HCT116 (cell line): ENCODE data around the gene RSRC1. TPM values are rescaled to one million over a fixed set of nuclear protein-coding genes. Genes with fewer than 3 reads are reported as not detected.

Source experiments
- ATAC-seq: fragments of 200-7000 bp; cut with Tn5 transposase; 2 replicates; pipeline ENCODE4 v1.9.1; 2020; ENCODE audit warnings: mild to moderate bottlenecking, moderate library complexity
- BruUV-seq: library from RNA; stranded (reverse); fragments of 400-500 nt; replicated peaks from 2 replicates; lab custom pipeline; 2021; lab: Mats Ljungman, UMichigan
- CTCF ChIA-PET: fragments of 300-600 bp; sonication (Branson Sonifier 250); formaldehyde crosslinking; loops from one replicate; lab custom pipeline; 2021; ENCODE audit warnings: antibody characterized with exemption; lab: Charles Lee
- POLR2A ChIA-PET: fragments of 300-600, 350-600 bp; sonication (Branson Sonifier 250); formaldehyde crosslinking; loops from one replicate; lab custom pipeline; 2021; ENCODE audit warnings: antibody characterized with exemption; lab: Charles Lee
- RAD21 ChIA-PET, 2 experiments: fragments of 300-600 bp; sonication (Branson Sonifier 250); formaldehyde crosslinking; loops; one replicate each; lab custom pipeline; 2023; ENCODE audit warnings: low total read pairs in 2 of 2; ENCODE audit not compliant: uncharacterized antibody in 2 of 2, unreplicated experiment in 2 of 2, low non-redundant PET in 1 of 2; lab: Charles Lee
- DNase-seq: peaks from one replicate; pipeline ENCODE4 v3.0.0-alpha.2; 2010; ENCODE audit warnings: low read depth, low spot score
- H2AFZ ChIP-seq: fragments of 200-600 bp; shearing (Covaris generic), sonication (generic); 2 replicates; pipeline ENCODE4 v1.6.1; 2017; ENCODE audit warnings: low read depth, mixed run types, mixed read lengths, antibody characterized with exemption, low read length; ENCODE audit not compliant: poor library complexity, severe bottlenecking
- H3K27ac ChIP-seq: 2 replicates; pipeline ENCODE4 v1.5.1; 2012; ENCODE audit warnings: low read depth, low read length
- H3K27me3 ChIP-seq: fragments of 200-600 bp; sonication (generic); 2 replicates; pipeline ENCODE4 v1.6.1; 2016; ENCODE audit warnings: mixed run types, low read length, mixed read lengths; ENCODE audit not compliant: insufficient read depth
- H3K36me3 ChIP-seq, 2 experiments: fragments of 200-500 bp in 1 of 2; fragments of 200-600 bp in 1 of 2; sonication (Bioruptor generic) in 1 of 2; sonication (generic) in 1 of 2; 2 replicates each; pipeline versions ENCODE4 v1.5.1 to v1.6.1; 2014 to 2016; ENCODE audit warnings: low read length in 2 of 2, inconsistent platforms in 1 of 2, mixed read lengths in 1 of 2, mixed run types in 1 of 2; ENCODE audit not compliant: insufficient read depth in 2 of 2, control insufficient read depth in 1 of 2
- H3K4me1 ChIP-seq, 2 experiments: fragments of 200-600 bp in 1 of 2; sonication (generic) in 1 of 2; 2 replicates each; pipeline versions ENCODE4 v1.5.1 to v1.6.1; 2012 to 2017; ENCODE audit warnings: low read length in 2 of 2, inconsistent platforms in 1 of 2, mild to moderate bottlenecking in 1 of 2, mixed read lengths in 1 of 2, mixed run types in 1 of 2, moderate library complexity in 1 of 2; ENCODE audit not compliant: insufficient read depth in 2 of 2, control insufficient read depth in 1 of 2
- H3K4me2 ChIP-seq: fragments of 200-600 bp; sonication (generic); 2 replicates; pipeline ENCODE4 v1.6.1; 2017; ENCODE audit warnings: mixed run types, low read length, mixed read lengths
- H3K4me3 ChIP-seq, 2 experiments: fragments of 200-600 bp in 1 of 2; sonication (generic) in 1 of 2; replicated peaks in 1 of 2; 2 replicates each; pipeline ENCODE4 v1.5.1; 2011 to 2016; ENCODE audit warnings: low read length in 2 of 2, control low read depth in 1 of 2, low read depth in 1 of 2, mild to moderate bottlenecking in 1 of 2, mixed read lengths in 1 of 2, mixed run types in 1 of 2
- H3K79me2 ChIP-seq: fragments of 200-600 bp; sonication (generic); 2 replicates; pipeline ENCODE4 v1.6.1; 2017; ENCODE audit warnings: mild to moderate bottlenecking, mixed run types, low read length, moderate library complexity, mixed read lengths; ENCODE audit not compliant: insufficient read depth
- H3K9ac ChIP-seq: fragments of 200-600 bp; sonication (generic); 2 replicates; pipeline ENCODE4 v1.6.1; 2016; ENCODE audit warnings: low read length, mixed read lengths
- H3K9me2 ChIP-seq: fragments of 200-600 bp; sonication (generic), shearing (Covaris generic); 2 replicates; pipeline ENCODE4 v1.6.1; 2017; ENCODE audit warnings: mixed run types, mild to moderate bottlenecking, moderate library complexity; ENCODE audit not compliant: insufficient read depth
- H3K9me3 ChIP-seq, 2 experiments: fragments of 200-500 bp in 1 of 2; fragments of 200-600 bp in 1 of 2; sonication (Bioruptor generic) in 1 of 2; sonication (generic) in 1 of 2; 2 replicates each; pipeline ENCODE4 v1.6.1; 2014 to 2017; ENCODE audit warnings: low read length in 2 of 2, mixed read lengths in 2 of 2, inconsistent platforms in 1 of 2, low read depth in 1 of 2, mild to moderate bottlenecking in 1 of 2, mixed run types in 1 of 2, moderate library complexity in 1 of 2; ENCODE audit not compliant: control insufficient read depth in 1 of 2, insufficient read depth in 1 of 2
- H4K20me1 ChIP-seq: fragments of 200-600 bp; sonication (generic), shearing (Covaris generic); 2 replicates; pipeline ENCODE4 v1.6.1; 2017; ENCODE audit warnings: mixed run types, mild to moderate bottlenecking, moderate library complexity; ENCODE audit not compliant: insufficient read depth
- CBX3 ChIP-seq: IDR thresholded peaks from 2 replicates; pipeline ENCODE4 v1.6.1; 2012; ENCODE audit warnings: low read depth
- CEBPB ChIP-seq: IDR thresholded peaks from 2 replicates; pipeline ENCODE4 v1.6.1; 2012; ENCODE audit warnings: low read depth
- EGR1 ChIP-seq: IDR thresholded peaks from 2 replicates; pipeline ENCODE4 v1.6.1; 2012; ENCODE audit warnings: low read depth
- EZH2 ChIP-seq: fragments of 200-600 bp; sonication (generic); IDR thresholded peaks from 2 replicates; pipeline ENCODE4 v1.6.1; 2017; ENCODE audit warnings: antibody characterized with exemption, mixed run types
- EZH2phosphoT487 ChIP-seq: fragments of 200-600 bp; IDR thresholded peaks from 2 replicates; pipeline ENCODE4 v1.6.1; 2018; ENCODE audit warnings: antibody characterized with exemption, borderline replicate concordance
- RAD21 ChIP-seq: IDR thresholded peaks from 2 replicates; pipeline ENCODE4 v1.6.1; 2012; ENCODE audit warnings: low read depth, mild to moderate bottlenecking
- SIN3A ChIP-seq: IDR thresholded peaks from 2 replicates; pipeline ENCODE4 v1.6.1; 2012; ENCODE audit warnings: low read depth
- SP1 ChIP-seq: IDR thresholded peaks from 2 replicates; pipeline ENCODE4 v1.6.1; 2012; ENCODE audit warnings: low read depth
- YY1 ChIP-seq: IDR thresholded peaks from 2 replicates; pipeline ENCODE4 v1.6.1; 2011; ENCODE audit warnings: low read length, low read depth, moderate library complexity, mild to moderate bottlenecking; ENCODE audit not compliant: insufficient replicate concordance; ENCODE audit errors: extremely low read depth
- intact Hi-C: fragments of 100-400 bp; cut with micrococcal nuclease; formaldehyde crosslinking; loops from 2 replicates; pipeline ENCODE4 v1.10.0; 2022
- total RNA-seq: library from RNA; stranded (reverse); gene quantifications from one replicate; pipeline ENCODE4 v1.2.1, GENCODE V29; 2021; ENCODE audit not compliant: unreplicated experiment
- TF ChIP-seq, protein P1 (sequence below), 3 experiments: fragments of 200-600 bp in 1 of 3; sonication (generic) in 1 of 3; IDR thresholded peaks in 2 of 3; conservative IDR thresholded peaks in 1 of 3; 2 replicates each; pipeline ENCODE4 v1.5.1; 2012 to 2017; ENCODE audit warnings: low read depth in 2 of 3, low read length in 2 of 3, antibody characterized with exemption in 1 of 3, borderline replicate concordance in 1 of 3, control low read depth in 1 of 3, mild to moderate bottlenecking in 1 of 3, mixed read lengths in 1 of 3, mixed run types in 1 of 3, moderate library complexity in 1 of 3; ENCODE audit not compliant: insufficient read depth in 1 of 3

RSRC1 gene
- total RNA-seq, 1 experiment from 2014 or later: 37.1 TPM

DNA sequence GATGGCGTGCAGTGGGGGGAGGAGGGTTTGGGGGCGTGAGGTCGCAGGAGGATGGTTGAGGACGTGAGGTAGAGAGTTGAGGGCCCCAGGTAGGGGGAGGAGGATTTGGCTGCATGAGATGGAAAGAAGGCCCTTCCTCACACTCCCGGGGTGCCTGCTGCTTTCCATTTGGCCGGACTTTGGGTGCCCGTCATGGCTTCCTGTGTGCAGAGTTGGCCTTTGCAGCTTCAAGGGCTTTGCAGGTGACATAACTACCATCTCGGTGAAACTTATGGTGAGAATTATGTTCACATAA, 462.8 kb downstream of the RSRC1 start:
- RAD21 ChIA-PET: no interaction called here
- POLR2A ChIA-PET: no interaction called here
- Histone ChIP-seq H3K9ac (no peak overlapping the region), H3K79me2 (peaks cover 5% of the 10 kb centered on the region), H3K9me3 (no peaks in the 10 kb centered on the region), H3K4me3 (no peak overlapping the region), H3K36me3 (no peaks in the 10 kb centered on the region), H2AFZ (no peak overlapping the region), H3K27me3 (no peaks in the 10 kb centered on the region), H3K27ac (no peak overlapping the region), H4K20me1 (no peaks in the 10 kb centered on the region), H3K9me2 (no peaks in the 10 kb centered on the region), H3K4me1 (peaks cover 0 to 24% of the 10 kb centered on the region in 2 experiments; a peak in 2 of 4 replicates), H3K4me2 (no peak overlapping the region)
- no TSS peak for BruUV-seq
- DNase-seq (no peak), ATAC-seq (no peak)
- CTCF ChIA-PET: no interaction called here
- intact Hi-C loops: no loop called here
- TF ChIP-seq EZH2phosphoT487 (no peak), YY1 (no peak), EGR1 (no peak), EZH2 (no peak), SP1 (no peak), RAD21 (no peak), CBX3 (no peak)
- TF ChIP-seq, protein P1, sequence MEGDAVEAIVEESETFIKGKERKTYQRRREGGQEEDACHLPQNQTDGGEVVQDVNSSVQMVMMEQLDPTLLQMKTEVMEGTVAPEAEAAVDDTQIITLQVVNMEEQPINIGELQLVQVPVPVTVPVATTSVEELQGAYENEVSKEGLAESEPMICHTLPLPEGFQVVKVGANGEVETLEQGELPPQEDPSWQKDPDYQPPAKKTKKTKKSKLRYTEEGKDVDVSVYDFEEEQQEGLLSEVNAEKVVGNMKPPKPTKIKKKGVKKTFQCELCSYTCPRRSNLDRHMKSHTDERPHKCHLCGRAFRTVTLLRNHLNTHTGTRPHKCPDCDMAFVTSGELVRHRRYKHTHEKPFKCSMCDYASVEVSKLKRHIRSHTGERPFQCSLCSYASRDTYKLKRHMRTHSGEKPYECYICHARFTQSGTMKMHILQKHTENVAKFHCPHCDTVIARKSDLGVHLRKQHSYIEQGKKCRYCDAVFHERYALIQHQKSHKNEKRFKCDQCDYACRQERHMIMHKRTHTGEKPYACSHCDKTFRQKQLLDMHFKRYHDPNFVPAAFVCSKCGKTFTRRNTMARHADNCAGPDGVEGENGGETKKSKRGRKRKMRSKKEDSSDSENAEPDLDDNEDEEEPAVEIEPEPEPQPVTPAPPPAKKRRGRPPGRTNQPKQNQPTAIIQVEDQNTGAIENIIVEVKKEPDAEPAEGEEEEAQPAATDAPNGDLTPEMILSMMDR (IDR thresholded peaks at IDR 0.05 in 2 of 3, conservative IDR thresholded peaks at IDR 0.05 in 1 of 3; ENCODE audit: borderline replicate concordance in 1 of 3, insufficient read depth in 1 of 3, low read depth in 2 of 3, low read length in 2 of 3): no peak

DNA sequence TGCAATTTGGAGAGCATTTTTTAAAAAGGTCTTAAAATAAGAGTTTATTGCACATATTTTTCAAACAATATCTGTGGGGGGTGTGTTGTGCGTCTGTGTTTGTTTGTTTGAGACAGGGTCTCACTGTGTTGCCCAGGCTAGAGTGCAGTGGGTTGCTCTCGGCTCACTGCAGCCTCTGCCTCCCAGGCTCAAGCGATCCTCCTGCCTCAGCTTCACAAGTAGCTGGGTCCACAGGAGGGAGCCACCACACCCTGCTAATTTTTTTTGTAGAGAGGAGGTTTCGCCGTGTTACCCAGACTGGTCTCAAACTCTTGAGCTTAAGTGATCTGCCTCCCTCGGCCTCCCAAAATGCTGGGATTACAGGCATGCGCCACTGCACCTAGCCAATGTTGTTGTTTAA, 463.8 kb downstream of the RSRC1 start:
- no peaks in the 10 kb centered on the region for H3K9me2 ChIP-seq
- H3K4me1 ChIP-seq: peaks cover 0 to 24% of the 10 kb centered on the region in 2 experiments; a peak in 2 of 4 replicates
- no peak for DNase-seq
- ChIA-PET RAD21 (no interaction called here), CTCF (no interaction called here), POLR2A (no interaction called here)
- TF ChIP-seq SIN3A (no peak), EGR1 (no peak), RAD21 (peak; percentile 27; the same call in 1 of the 2 replicates), CBX3 (no peak), CEBPB (no peak), SP1 (no peak)
- TF ChIP-seq, protein P1 (IDR thresholded peaks at IDR 0.05 in 2 of 3, conservative IDR thresholded peaks at IDR 0.05 in 1 of 3; ENCODE audit: borderline replicate concordance in 1 of 3, insufficient read depth in 1 of 3, low read depth in 2 of 3, low read length in 2 of 3): peak in 2 of 3 experiments; percentile 4 to 16; a peak in 1 of 6 replicates
- no peak for ATAC-seq
- intact Hi-C loops: no loop called here
- H3K9ac ChIP-seq: no peak overlapping the region
- H3K4me3 ChIP-seq: no peak overlapping the region
- no peak overlapping the region for H2AFZ ChIP-seq
- no peaks in the 10 kb centered on the region for H4K20me1 ChIP-seq
- no peaks in the 10 kb centered on the region for H3K27me3 ChIP-seq
- H3K36me3 ChIP-seq: no peaks in the 10 kb centered on the region
- no TSS peak for BruUV-seq
- no peaks in the 10 kb centered on the region for H3K9me3 ChIP-seq
- no peak overlapping the region for H3K27ac ChIP-seq
- no peak overlapping the region for H3K4me2 ChIP-seq
- H3K79me2 ChIP-seq: peaks cover 5% of the 10 kb centered on the region
